ENCODE data around the gene TSNAX. TPM values are rescaled to one million over a fixed set of nuclear protein-coding genes. Genes with fewer than 3 reads are reported as not detected.

TSNAX gene
- polyA plus RNA-seq, 1 of the 3 experiments (the other 2 are of a cell fraction), result 15.7 TPM

DNA sequence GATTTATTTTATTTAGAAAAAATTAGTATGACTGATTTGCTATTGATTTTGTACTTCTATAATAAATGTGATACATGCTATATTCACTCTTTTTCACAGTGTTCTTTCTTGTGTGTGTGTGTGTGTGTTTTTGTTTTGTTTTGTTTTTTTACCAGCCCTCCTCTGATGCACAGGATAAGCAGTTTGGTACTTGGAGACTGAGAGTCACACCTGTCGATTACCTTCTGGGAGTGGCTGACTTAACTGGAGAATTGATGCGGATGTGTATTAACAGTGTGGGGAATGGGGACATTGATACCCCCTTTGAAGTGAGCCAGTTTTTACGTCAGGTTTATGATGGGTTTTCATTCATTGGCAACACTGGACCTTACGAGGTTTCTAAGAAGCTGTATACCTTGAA, 35.9 kb downstream of the TSNAX start:
- no peaks in the 10 kb centered on the region for H3K27me3 ChIP-seq (ENCODE audit: insufficient read depth)
- no peaks in the 10 kb centered on the region for H3K9me2 ChIP-seq
- 100% methylated on average over 4 of the region's 4 CpGs for WGBS (ENCODE audit: low lambda C conversion rate)
- H3K9ac ChIP-seq, result no peak overlapping the region
- ChIA-PET POLR2A (no interaction called here), CTCF (no interaction called here)
- H3K27ac ChIP-seq (ENCODE audit: low read depth in 2 of 2, low read length in 1 of 2), result no peak overlapping the region
- H2AFZ ChIP-seq (ENCODE audit: low read depth), result no peak overlapping the region
- TF ChIP-seq JUND (IDR thresholded peaks at IDR 0.05) (no peak), SIN3A (IDR thresholded peaks at IDR 0.05; ENCODE audit: borderline replicate concordance, low read depth, low read length) (no peak), RCOR1 (IDR thresholded peaks at IDR 0.05; ENCODE audit: low read length) (no peak), EP300 (IDR thresholded peaks at IDR 0.05; ENCODE audit: borderline replicate concordance in 1 of 2, low read depth in 1 of 2, low read length in 1 of 2) (no peak), CHD2 (IDR thresholded peaks at IDR 0.05; ENCODE audit: low read length, partially characterized antibody) (no peak), NFIC (IDR thresholded peaks at IDR 0.05; ENCODE audit: borderline replicate concordance) (no peak), TCF12 (IDR thresholded peaks at IDR 0.05) (no peak), RAD21 (IDR thresholded peaks at IDR 0.05; ENCODE audit: low read length) (no peak), EZH2phosphoT487 (IDR thresholded peaks at IDR 0.05; ENCODE audit: borderline replicate concordance, low read depth) (no peak), MEF2A (IDR thresholded peaks at IDR 0.05; ENCODE audit: borderline replicate concordance, low read depth) (no peak), RXRA (IDR thresholded peaks at IDR 0.05; ENCODE audit: borderline replicate concordance, low read depth) (no peak), GATA2 (CRISPR knock-in tag; IDR thresholded peaks at IDR 0.05) (no peak)
- TF ChIP-seq, protein P1, sequence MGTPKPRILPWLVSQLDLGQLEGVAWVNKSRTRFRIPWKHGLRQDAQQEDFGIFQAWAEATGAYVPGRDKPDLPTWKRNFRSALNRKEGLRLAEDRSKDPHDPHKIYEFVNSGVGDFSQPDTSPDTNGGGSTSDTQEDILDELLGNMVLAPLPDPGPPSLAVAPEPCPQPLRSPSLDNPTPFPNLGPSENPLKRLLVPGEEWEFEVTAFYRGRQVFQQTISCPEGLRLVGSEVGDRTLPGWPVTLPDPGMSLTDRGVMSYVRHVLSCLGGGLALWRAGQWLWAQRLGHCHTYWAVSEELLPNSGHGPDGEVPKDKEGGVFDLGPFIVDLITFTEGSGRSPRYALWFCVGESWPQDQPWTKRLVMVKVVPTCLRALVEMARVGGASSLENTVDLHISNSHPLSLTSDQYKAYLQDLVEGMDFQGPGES (IDR thresholded peaks at IDR 0.05; ENCODE audit: low read depth, low read length), result no peak
- TF ChIP-seq, protein P2, sequence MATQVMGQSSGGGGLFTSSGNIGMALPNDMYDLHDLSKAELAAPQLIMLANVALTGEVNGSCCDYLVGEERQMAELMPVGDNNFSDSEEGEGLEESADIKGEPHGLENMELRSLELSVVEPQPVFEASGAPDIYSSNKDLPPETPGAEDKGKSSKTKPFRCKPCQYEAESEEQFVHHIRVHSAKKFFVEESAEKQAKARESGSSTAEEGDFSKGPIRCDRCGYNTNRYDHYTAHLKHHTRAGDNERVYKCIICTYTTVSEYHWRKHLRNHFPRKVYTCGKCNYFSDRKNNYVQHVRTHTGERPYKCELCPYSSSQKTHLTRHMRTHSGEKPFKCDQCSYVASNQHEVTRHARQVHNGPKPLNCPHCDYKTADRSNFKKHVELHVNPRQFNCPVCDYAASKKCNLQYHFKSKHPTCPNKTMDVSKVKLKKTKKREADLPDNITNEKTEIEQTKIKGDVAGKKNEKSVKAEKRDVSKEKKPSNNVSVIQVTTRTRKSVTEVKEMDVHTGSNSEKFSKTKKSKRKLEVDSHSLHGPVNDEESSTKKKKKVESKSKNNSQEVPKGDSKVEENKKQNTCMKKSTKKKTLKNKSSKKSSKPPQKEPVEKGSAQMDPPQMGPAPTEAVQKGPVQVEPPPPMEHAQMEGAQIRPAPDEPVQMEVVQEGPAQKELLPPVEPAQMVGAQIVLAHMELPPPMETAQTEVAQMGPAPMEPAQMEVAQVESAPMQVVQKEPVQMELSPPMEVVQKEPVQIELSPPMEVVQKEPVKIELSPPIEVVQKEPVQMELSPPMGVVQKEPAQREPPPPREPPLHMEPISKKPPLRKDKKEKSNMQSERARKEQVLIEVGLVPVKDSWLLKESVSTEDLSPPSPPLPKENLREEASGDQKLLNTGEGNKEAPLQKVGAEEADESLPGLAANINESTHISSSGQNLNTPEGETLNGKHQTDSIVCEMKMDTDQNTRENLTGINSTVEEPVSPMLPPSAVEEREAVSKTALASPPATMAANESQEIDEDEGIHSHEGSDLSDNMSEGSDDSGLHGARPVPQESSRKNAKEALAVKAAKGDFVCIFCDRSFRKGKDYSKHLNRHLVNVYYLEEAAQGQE (IDR thresholded peaks at IDR 0.05; ENCODE audit: low read depth, low read length), result no peak
- TF ChIP-seq, protein P3, sequence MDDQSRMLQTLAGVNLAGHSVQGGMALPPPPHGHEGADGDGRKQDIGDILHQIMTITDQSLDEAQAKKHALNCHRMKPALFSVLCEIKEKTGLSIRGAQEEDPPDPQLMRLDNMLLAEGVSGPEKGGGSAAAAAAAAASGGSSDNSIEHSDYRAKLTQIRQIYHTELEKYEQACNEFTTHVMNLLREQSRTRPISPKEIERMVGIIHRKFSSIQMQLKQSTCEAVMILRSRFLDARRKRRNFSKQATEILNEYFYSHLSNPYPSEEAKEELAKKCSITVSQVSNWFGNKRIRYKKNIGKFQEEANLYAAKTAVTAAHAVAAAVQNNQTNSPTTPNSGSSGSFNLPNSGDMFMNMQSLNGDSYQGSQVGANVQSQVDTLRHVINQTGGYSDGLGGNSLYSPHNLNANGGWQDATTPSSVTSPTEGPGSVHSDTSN (IDR thresholded peaks at IDR 0.05), result no peak
- TF ChIP-seq, protein P4, sequence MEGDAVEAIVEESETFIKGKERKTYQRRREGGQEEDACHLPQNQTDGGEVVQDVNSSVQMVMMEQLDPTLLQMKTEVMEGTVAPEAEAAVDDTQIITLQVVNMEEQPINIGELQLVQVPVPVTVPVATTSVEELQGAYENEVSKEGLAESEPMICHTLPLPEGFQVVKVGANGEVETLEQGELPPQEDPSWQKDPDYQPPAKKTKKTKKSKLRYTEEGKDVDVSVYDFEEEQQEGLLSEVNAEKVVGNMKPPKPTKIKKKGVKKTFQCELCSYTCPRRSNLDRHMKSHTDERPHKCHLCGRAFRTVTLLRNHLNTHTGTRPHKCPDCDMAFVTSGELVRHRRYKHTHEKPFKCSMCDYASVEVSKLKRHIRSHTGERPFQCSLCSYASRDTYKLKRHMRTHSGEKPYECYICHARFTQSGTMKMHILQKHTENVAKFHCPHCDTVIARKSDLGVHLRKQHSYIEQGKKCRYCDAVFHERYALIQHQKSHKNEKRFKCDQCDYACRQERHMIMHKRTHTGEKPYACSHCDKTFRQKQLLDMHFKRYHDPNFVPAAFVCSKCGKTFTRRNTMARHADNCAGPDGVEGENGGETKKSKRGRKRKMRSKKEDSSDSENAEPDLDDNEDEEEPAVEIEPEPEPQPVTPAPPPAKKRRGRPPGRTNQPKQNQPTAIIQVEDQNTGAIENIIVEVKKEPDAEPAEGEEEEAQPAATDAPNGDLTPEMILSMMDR (IDR thresholded peaks at IDR 0.05), result no peak
- TF ChIP-seq, protein P5, sequence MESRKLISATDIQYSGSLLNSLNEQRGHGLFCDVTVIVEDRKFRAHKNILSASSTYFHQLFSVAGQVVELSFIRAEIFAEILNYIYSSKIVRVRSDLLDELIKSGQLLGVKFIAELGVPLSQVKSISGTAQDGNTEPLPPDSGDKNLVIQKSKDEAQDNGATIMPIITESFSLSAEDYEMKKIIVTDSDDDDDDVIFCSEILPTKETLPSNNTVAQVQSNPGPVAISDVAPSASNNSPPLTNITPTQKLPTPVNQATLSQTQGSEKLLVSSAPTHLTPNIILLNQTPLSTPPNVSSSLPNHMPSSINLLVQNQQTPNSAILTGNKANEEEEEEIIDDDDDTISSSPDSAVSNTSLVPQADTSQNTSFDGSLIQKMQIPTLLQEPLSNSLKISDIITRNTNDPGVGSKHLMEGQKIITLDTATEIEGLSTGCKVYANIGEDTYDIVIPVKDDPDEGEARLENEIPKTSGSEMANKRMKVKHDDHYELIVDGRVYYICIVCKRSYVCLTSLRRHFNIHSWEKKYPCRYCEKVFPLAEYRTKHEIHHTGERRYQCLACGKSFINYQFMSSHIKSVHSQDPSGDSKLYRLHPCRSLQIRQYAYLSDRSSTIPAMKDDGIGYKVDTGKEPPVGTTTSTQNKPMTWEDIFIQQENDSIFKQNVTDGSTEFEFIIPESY (IDR thresholded peaks at IDR 0.05; ENCODE audit: borderline replicate concordance, low read depth), result no peak
- TF ChIP-seq, protein P6, sequence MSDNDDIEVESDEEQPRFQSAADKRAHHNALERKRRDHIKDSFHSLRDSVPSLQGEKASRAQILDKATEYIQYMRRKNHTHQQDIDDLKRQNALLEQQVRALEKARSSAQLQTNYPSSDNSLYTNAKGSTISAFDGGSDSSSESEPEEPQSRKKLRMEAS (IDR thresholded peaks at IDR 0.05; ENCODE audit: low read depth), result no peak
- no peaks in the 10 kb centered on the region for H3K9me3 ChIP-seq
- H4K20me1 ChIP-seq (ENCODE audit: insufficient read depth), result no peaks in the 10 kb centered on the region
- H3K4me1 ChIP-seq (ENCODE audit: control insufficient read depth in 1 of 2, insufficient read depth in 2 of 2, low read depth in 1 of 2, low read length in 1 of 2), result no peaks in the 10 kb centered on the region
- no peak overlapping the region for H3K4me2 ChIP-seq
- H3K36me3 ChIP-seq (replicated peaks in 1 of 2; ENCODE audit: control insufficient read depth in 1 of 2, insufficient read depth in 2 of 2, low read length in 1 of 2), result peaks cover 35 to 41% of the 10 kb centered on the region in 2 experiments
- H3K79me2 ChIP-seq (ENCODE audit: insufficient read depth), result 0 out of 2 replicates have a peak, but pooled peaks cover 5% of the 10 kb centered on the region
- H3F3A ChIP-seq (replicated peaks; ENCODE audit: insufficient read depth), result no peaks in the 10 kb centered on the region
- DNase-seq, result no peak
- no peak overlapping the region for H3K4me3 ChIP-seq (ENCODE audit: low read depth in 2 of 2, low read length in 1 of 2)
